Fibroblast of peridontal ligament (primary cell): Measurements from ENCODE around the gene SLC26A3.
"Not testable (repeated sequence)": the region's sequence is repeated elsewhere in the genome, so short reads cannot be mapped to it uniquely, and the experiment has no call there.

ENCODE experiments used
- DNase-seq: peaks from one replicate; pipeline ENCODE4 v3.0.0-alpha.2; 2010; ENCODE audit errors: extremely low read depth

SLC26A3 gene

GRCh38 chr7:107803009-107803610 lies at the start of gene SLC26A3:
Gene SLC26A3 (minus strand): TSS chr7:107803223. CDS start chr7:107794509, 8,714 bp downstream.
- no peak for DNase-seq

- peak; percentile 13 for DNase-seq
Observed at GRCh38 chr7:107850643-107851042, 47.6 kb upstream of the SLC26A3 start.

- no peak for DNase-seq
Observed at GRCh38 chr7:107850216-107850615, 47.2 kb upstream of the SLC26A3 start.

- DNase-seq, result not testable (repeated sequence)
Observed at GRCh38 chr7:107848211-107848610, 45.2 kb upstream of the SLC26A3 start.

GRCh38 chr7:107847836-107848175 lies 44.8 kb upstream of the SLC26A3 start:
- not testable (repeated sequence) for DNase-seq

- no peak for DNase-seq
Observed at GRCh38 chr7:107847168-107847835, 44.3 kb upstream of the SLC26A3 start.

GRCh38 chr7:107846324-107846723 lies 43.3 kb upstream of the SLC26A3 start:
- no peak for DNase-seq

- DNase-seq, result no peak
Observed at GRCh38 chr7:107843184-107843583, 40.2 kb upstream of the SLC26A3 start.

- no peak for DNase-seq
Observed at GRCh38 chr7:107842213-107842612, 39.2 kb upstream of the SLC26A3 start.

- no peak for DNase-seq
Observed at GRCh38 chr7:107838816-107839565, 36.0 kb upstream of the SLC26A3 start.

- no peak for DNase-seq
Observed at GRCh38 chr7:107838024-107838601, 35.1 kb upstream of the SLC26A3 start.

- no peak for DNase-seq
Observed at GRCh38 chr7:107837145-107837512, 34.1 kb upstream of the SLC26A3 start.

GRCh38 chr7:107836237-107837144 lies 33.5 kb upstream of the SLC26A3 start:
- DNase-seq, result no peak

GRCh38 chr7:107834401-107834800 lies 31.4 kb upstream of the SLC26A3 start:
- no peak for DNase-seq

GRCh38 chr7:107833684-107834106 lies 30.7 kb upstream of the SLC26A3 start:
- no peak for DNase-seq

- no peak for DNase-seq
Observed at GRCh38 chr7:107830420-107830819, 27.4 kb upstream of the SLC26A3 start.

GRCh38 chr7:107828540-107828939 lies 25.5 kb upstream of the SLC26A3 start:
- DNase-seq, result no peak

GRCh38 chr7:107827501-107827900 lies 24.5 kb upstream of the SLC26A3 start:
- no peak for DNase-seq

GRCh38 chr7:107826451-107826850 lies 23.4 kb upstream of the SLC26A3 start:
- no peak for DNase-seq

GRCh38 chr7:107824858-107825257 lies 21.8 kb upstream of the SLC26A3 start:
- DNase-seq, result no peak

- DNase-seq, result no peak
Observed at GRCh38 chr7:107818622-107819021, 15.6 kb upstream of the SLC26A3 start.
